K562 (cell line): ENCODE data around the gene TANC1. TPM values are rescaled to one million over a fixed set of nuclear protein-coding genes. Genes with fewer than 3 reads are reported as not detected.

Source experiments
- ATAC-seq: fragments of 200-7000 bp; cut with Tn5 transposase; 3 replicates; pipeline ENCODE4 v1.9.1; 2020; ENCODE audit warnings: moderate library complexity
- BruUV-seq: library from RNA; stranded (reverse); fragments of 400-500 nt; replicated peaks from 2 replicates; lab custom pipeline; 2021; lab: Mats Ljungman, UMichigan
- CTCF ChIA-PET: fragments of 300-600 bp; formaldehyde crosslinking; extraction: SDS; loops from one replicate; lab custom pipeline; 2021; ENCODE audit warnings: low intra/inter-chr PET ratio; lab: Yijun Ruan, JAX
- POLR2A ChIA-PET: fragments of 300-600, 350-650 bp; sonication (Branson Sonifier 250); formaldehyde crosslinking; extraction: SDS; loops from one replicate; lab custom pipeline; 2021; ENCODE audit warnings: antibody characterized with exemption, inconsistent platforms; lab: Yijun Ruan, JAX
- DNase-seq, 4 experiments: peaks; one replicate each; pipeline versions ENCODE4 v3.0.0 to v3.0.0-alpha.2; 2011 to 2018; ENCODE audit warnings: low spot score in 3 of 4, mixed read lengths in 3 of 4; ENCODE audit errors: extremely low read depth in 1 of 4
- FAIRE-seq: peaks from 2 replicates; lab custom pipeline; 2011; peaks lifted over from hg19 to GRCh38; lab: Jason Lieb, UNC
- H2AFZ ChIP-seq: 2 replicates; pipeline ENCODE4 v1.6.0; 2011; ENCODE audit warnings: low read depth, low read length, control low read depth, inconsistent platforms
- H3K27ac ChIP-seq: fragments of 200-600 bp; 3 replicates; pipeline ENCODE4 v1.8.0; 2011; ENCODE audit warnings: low read depth, mild to moderate bottlenecking, control low read depth, inconsistent platforms, low read length, moderate library complexity, mixed read lengths; ENCODE audit errors: extremely low read depth
- H3K27me3 ChIP-seq, 2 experiments: fragments of 300-600 bp in 1 of 2; 2 replicates in 1 of 2; 3 replicates in 1 of 2; pipeline versions ENCODE4 v1.6.0 to v1.8.0; 2011; ENCODE audit warnings: inconsistent platforms in 2 of 2, low read length in 2 of 2, mild to moderate bottlenecking in 1 of 2, mixed read lengths in 1 of 2, moderate library complexity in 1 of 2; ENCODE audit not compliant: control insufficient read depth in 2 of 2, insufficient read depth in 2 of 2
- H3K36me3 ChIP-seq: fragments of 300-600 bp; 3 replicates; pipeline ENCODE4 v1.8.0; 2011; ENCODE audit warnings: mild to moderate bottlenecking, low read length, inconsistent platforms; ENCODE audit not compliant: control insufficient read depth, insufficient read depth
- H3K4me1 ChIP-seq, 2 experiments: fragments of 200-600 bp in 1 of 2; replicated peaks in 1 of 2; 2 replicates in 1 of 2; 3 replicates in 1 of 2; pipeline versions ENCODE4 v1.5.1 to v1.8.0; 2011; ENCODE audit warnings: inconsistent platforms in 2 of 2, low read length in 2 of 2, mild to moderate bottlenecking in 1 of 2, mixed read lengths in 1 of 2, moderate library complexity in 1 of 2; ENCODE audit not compliant: control insufficient read depth in 2 of 2, insufficient read depth in 2 of 2
- H3K4me2 ChIP-seq: 2 replicates; pipeline ENCODE4 v1.6.1; 2011; ENCODE audit warnings: low read length, control low read depth, inconsistent platforms, mixed read lengths; ENCODE audit not compliant: insufficient read depth
- H3K4me3 ChIP-seq: fragments of 200-600 bp; sonication (generic), shearing (Covaris generic); 2 replicates; pipeline ENCODE4 v1.5.1; 2016; ENCODE audit warnings: control low read depth, inconsistent platforms
- H3K79me2 ChIP-seq: fragments of 200-600 bp; 3 replicates; pipeline ENCODE4 v1.8.0; 2011; ENCODE audit warnings: low read length, inconsistent platforms; ENCODE audit not compliant: control insufficient read depth, insufficient read depth
- H3K9ac ChIP-seq, 2 experiments: 2 replicates each; pipeline versions ENCODE4 v1.6.0 to v1.6.1; 2011; ENCODE audit warnings: low read depth in 2 of 2, low read length in 2 of 2, control low read depth in 1 of 2, inconsistent platforms in 1 of 2, mild to moderate bottlenecking in 1 of 2, mixed read lengths in 1 of 2; ENCODE audit not compliant: insufficient read depth in 1 of 2
- H3K9me1 ChIP-seq: one replicate; pipeline ENCODE4 v1.6.0; 2011; ENCODE audit warnings: inconsistent platforms, mild to moderate bottlenecking, low read length, moderate library complexity; ENCODE audit not compliant: control insufficient read depth, insufficient read depth
- H3K9me3 ChIP-seq: replicated peaks from 2 replicates; pipeline ENCODE4 v1.5.1; 2011; ENCODE audit warnings: low read depth, low read length, inconsistent platforms; ENCODE audit not compliant: control insufficient read depth, insufficient read depth
- H4K20me1 ChIP-seq: replicated peaks from 2 replicates; pipeline ENCODE4 v1.6.1; 2011; ENCODE audit warnings: low read length, inconsistent platforms, mixed read lengths; ENCODE audit not compliant: control insufficient read depth, insufficient read depth
- ATF6 ChIP-seq: sonication (generic); formaldehyde crosslinking; IDR thresholded peaks from 2 replicates; pipeline ENCODE4 v1.4.0; 2020; ENCODE audit warnings: mild to moderate bottlenecking, missing genetic modification reagents
- BRCA1 ChIP-seq, 2 experiments: fragments of 450-650 bp in 1 of 2; sonication (generic) in 1 of 2; formaldehyde crosslinking in 1 of 2; IDR thresholded peaks; 2 replicates each; pipeline versions ENCODE4 v1.5.0 to v1.6.1; 2017 to 2020; ENCODE audit warnings: mild to moderate bottlenecking in 1 of 2, missing genetic modification reagents in 1 of 2
- CEBPG ChIP-seq, 3 experiments: fragments of 200-800 bp in 1 of 3; sonication (Bioruptor generic) in 1 of 3; sonication (generic) in 1 of 3; formaldehyde crosslinking in 1 of 3; IDR thresholded peaks in 2 of 3; conservative IDR thresholded peaks in 1 of 3; 2 replicates each; pipeline versions ENCODE4 v1.6.1 to v1.8.0; 2016 to 2022; ENCODE audit warnings: missing compliant biosample characterization in 2 of 3, missing genetic modification characterization in 2 of 3, mild to moderate bottlenecking in 1 of 3, missing genetic modification reagents in 1 of 3
- CTBP1 ChIP-seq: fragments of 450-650 bp; IDR thresholded peaks from 2 replicates; pipeline ENCODE4 v1.6.1; 2016; ENCODE audit warnings: borderline replicate concordance
- ETV5 ChIP-seq: sonication (generic); formaldehyde crosslinking; IDR thresholded peaks from 2 replicates; pipeline ENCODE4 v1.4.0; 2020; ENCODE audit warnings: low read depth, mild to moderate bottlenecking, missing genetic modification reagents
- LEF1 ChIP-seq: fragments of 450-650 bp; IDR thresholded peaks from 2 replicates; pipeline ENCODE4 v1.6.1; 2016; ENCODE audit warnings: mild to moderate bottlenecking
- NR0B1 ChIP-seq: fragments of 450-650 bp; IDR thresholded peaks from one replicate; pipeline ENCODE4 v1.6.1; 2018; ENCODE audit warnings: mild to moderate bottlenecking, moderate library complexity; ENCODE audit not compliant: partially characterized antibody
- OTX1 ChIP-seq: fragments of 450-650 bp; formaldehyde crosslinking; IDR thresholded peaks from 2 replicates; pipeline ENCODE4 v1.4.0; 2022; ENCODE audit warnings: mild to moderate bottlenecking
- RBM25 ChIP-seq: fragments of 200-400 bp; formaldehyde crosslinking; IDR thresholded peaks from 2 replicates; pipeline ENCODE4 v1.6.1; 2018; ENCODE audit warnings: low read length, low read depth, moderate library complexity; ENCODE audit not compliant: severe bottlenecking
- RFX7 ChIP-seq: fragments of 250-450 bp; sonication (Bioruptor Pico); IDR thresholded peaks from 2 replicates; pipeline ENCODE4 v1.5.1; 2021; ENCODE audit warnings: mild to moderate bottlenecking
- USF2 ChIP-seq: sonication (generic); formaldehyde crosslinking; IDR thresholded peaks from 2 replicates; pipeline ENCODE4 v1.5.0; 2020; ENCODE audit warnings: missing genetic modification reagents
- YBX1 ChIP-seq: fragments of 450-650 bp; IDR thresholded peaks from 2 replicates; pipeline ENCODE4 v1.7.1; 2016; ENCODE audit warnings: mild to moderate bottlenecking
- ZC3H8 ChIP-seq: fragments of 450-650 bp; IDR thresholded peaks from 2 replicates; pipeline ENCODE4 v1.6.1; 2017
- ZNF121 ChIP-seq: sonication (generic); formaldehyde crosslinking; conservative IDR thresholded peaks from 2 replicates; pipeline ENCODE4 v1.8.0; 2022; ENCODE audit warnings: missing genetic modification reagents
- ZNF146 ChIP-seq: IDR thresholded peaks from one replicate; pipeline ENCODE4 v1.6.1; 2018; ENCODE audit warnings: missing compliant biosample characterization; ENCODE audit not compliant: unreplicated experiment
- WGBS: fragments of 100-300 bp; shearing (Covaris generic); methylation state at CpG from one replicate; pipeline ENCODE4 v1.1.6; 2016; ENCODE audit warnings: low coverage, mixed read lengths; ENCODE audit not compliant: insufficient coverage; ENCODE audit errors: missing lambda C conversion rate; 5-methylcytosine and 5-hydroxymethylcytosine counted together
- in situ Hi-C: fragments of 300-500 bp; cut with MboI; formaldehyde crosslinking; loops from 4 replicates; pipeline ENCODE4 v1.15.0; 2018; ENCODE audit warnings: inconsistent platforms, mixed read lengths
- intact Hi-C: fragments of 100-400 bp; cut with micrococcal nuclease; formaldehyde crosslinking; loops from 2 replicates; pipeline ENCODE4 v1.14.2; 2022
- polyA plus RNA-seq, 8 experiments: library from polyadenylated mRNA; depleted of rRNA in 4 of 8; stranded (reverse) in 5 of 8; unstranded in 3 of 8; fragments of >200 nt; fragmentation: Nextera tagmentation in 2 of 8; fragmentation: Illumina TruSeq in 1 of 8; extraction: Ambion mirVana in 2 of 8; extraction: Trizol in 1 of 8; gene quantifications; 2 replicates each; pipeline versions ENCODE4 v1.2.1 to v1.2.3, GENCODE V29; 2011 to 2014; ENCODE audit warnings: inconsistent platforms in 1 of 8, missing spikeins in 1 of 8
- total RNA-seq, 7 experiments: library from RNA; depleted of rRNA in 6 of 7; stranded (reverse); fragments of >200 nt in 6 of 7; fragmentation: Illumina TruSeq in 2 of 7; extraction: Trizol in 2 of 7; gene quantifications; 2 replicates each; pipeline versions ENCODE4 v1.2.1 to v1.2.3, GENCODE V29; 2011 to 2021; ENCODE audit warnings: low replicate concordance in 1 of 7

TANC1 gene
- total and polyA plus RNA-seq, 9 of the 15 experiments (the other 6 are each of a cell fraction or from before 2014, with no cell fraction given): under 0.01 to 0.20 (median 0.07) TPM; not detected in 1

- Histone ChIP-seq H3K9me3 (no peaks in the 10 kb centered on the region), H3K27ac (no peak overlapping the region), H2AFZ (no peak overlapping the region), H3K4me3 (no peak overlapping the region), H3K4me1 (no peaks in the 10 kb centered on the region), H3K79me2 (no peaks in the 10 kb centered on the region), H4K20me1 (no peaks in the 10 kb centered on the region), H3K9me1 (no peaks in the 10 kb centered on the region), H3K4me2 (no peak overlapping the region), H3K27me3 (peaks cover 0 to 3% of the 10 kb centered on the region in 2 experiments; a peak in 4 of 5 replicates)
- BruUV-seq: no TSS peak
- CTCF ChIA-PET: no interaction called here
- intact Hi-C loops: no loop called here
- DNase-seq (no peak), ATAC-seq (no peak)
- WGBS: 35% methylated on average over 1 of the region's 1 CpG
- TF ChIP-seq USF2 (CRISPR knock-in tag) (no peak), YBX1 (no peak), RFX7 (CRISPR knock-in tag) (no peak), CEBPG (CRISPR knock-in tag; IDR thresholded peaks at IDR 0.05) (no peak), CEBPG (tag; conservative IDR thresholded peaks at IDR 0.05 in 1 of 2, IDR thresholded peaks at IDR 0.05 in 1 of 2) (no peak), RBM25 (peak; percentile 45), NR0B1 (no peak), ETV5 (CRISPR knock-in tag) (no peak), ZNF146 (peak; percentile 60), BRCA1 (IDR thresholded peaks at IDR 0.05) (no peak), BRCA1 (CRISPR knock-in tag; IDR thresholded peaks at IDR 0.05) (no peak), CTBP1 (no peak), ZC3H8 (no peak), OTX1 (no peak), LEF1 (no peak), ZNF121 (no peak), ATF6 (CRISPR knock-in tag) (no peak)
- TF ChIP-seq, all 486 proteins: peak for 2
- POLR2A ChIA-PET: interaction anchor here (1.1 kb wide), 1 partner anchor 23 kb away, joined by 6 read pairs; no protein-coding TSS in a partner anchor
- in situ Hi-C loops: no loop called here
- Histone ChIP-seq H3K9ac (no peak overlapping the region), H3K36me3 (no peaks in the 10 kb centered on the region)
- FAIRE-seq: no peak
These were observed 6.4 kb upstream of the TANC1 start for GRCh38 chr2:158962074-158962473.
